CD4-positive, alpha-beta T cell (primary cell): ENCODE measurements around the gene CACNA2D3. TPM values are rescaled to one million over a fixed set of nuclear protein-coding genes. Genes with fewer than 3 reads are reported as not detected.

Source experiments
- ATAC-seq: fragments of 200-7000 bp; cut with Tn5 transposase; one replicate; pipeline ENCODE4 v1.10.0; 2022; ENCODE audit warnings: mild to moderate bottlenecking; ENCODE audit not compliant: poor library complexity
- CTCF ChIA-PET: fragments of 350-600 bp; sonication (Branson Sonifier 250); formaldehyde crosslinking; loops from one replicate; lab custom pipeline; 2021; ENCODE audit warnings: antibody characterized with exemption, inconsistent platforms; lab: Charles Lee
- POLR2A ChIA-PET: fragments of 350-600 bp; sonication (Branson Sonifier 250); formaldehyde crosslinking; loops from one replicate; lab custom pipeline; 2021; ENCODE audit warnings: antibody characterized with exemption, inconsistent platforms; lab: Charles Lee
- DNase-seq, 14 experiments: peaks; one replicate each; pipeline ENCODE4 v3.0.0-alpha.2; 2013 to 2020; ENCODE audit warnings: mixed read lengths in 2 of 14
- H3K27ac ChIP-seq, 2 donors: one replicate each; pipeline versions ENCODE4 v1.5.1 to v1.7.0; 2013; ENCODE audit warnings: low read length in 2 of 2, low read depth in 1 of 2, mild to moderate bottlenecking in 1 of 2
- H3K27me3 ChIP-seq, 2 experiments: 1 replicate in 1 of 2; 2 replicates in 1 of 2; pipeline versions ENCODE4 v1.6.1 to v1.7.0; 2013; ENCODE audit warnings: low read length in 2 of 2, control low read depth in 1 of 2, mild to moderate bottlenecking in 1 of 2, moderate library complexity in 1 of 2; ENCODE audit not compliant: insufficient read depth in 2 of 2, control insufficient read depth in 1 of 2
- H3K36me3 ChIP-seq: one replicate; pipeline ENCODE4 v1.6.1; 2013; ENCODE audit warnings: low read length, control low read depth; ENCODE audit not compliant: insufficient read depth
- H3K4me1 ChIP-seq: one replicate; pipeline ENCODE4 v1.6.1; 2013; ENCODE audit warnings: low read length, control low read depth; ENCODE audit not compliant: insufficient read depth
- H3K4me3 ChIP-seq: one replicate; pipeline ENCODE4 v1.5.1; 2013; ENCODE audit warnings: mild to moderate bottlenecking, low read length, moderate library complexity
- H3K9me3 ChIP-seq, 2 experiments: 1 replicate in 1 of 2; 2 replicates in 1 of 2; pipeline versions ENCODE4 v1.6.1 to v1.7.0; 2013; ENCODE audit warnings: low read length in 2 of 2, mild to moderate bottlenecking in 2 of 2, control low read depth in 1 of 2, moderate library complexity in 1 of 2; ENCODE audit not compliant: control insufficient read depth in 1 of 2, insufficient read depth in 1 of 2
- H3K27ac Mint-ChIP-seq: one replicate; pipeline ENCODE4 v1.8.0; 2020; ENCODE audit warnings: mixed read lengths
- H3K27me3 Mint-ChIP-seq: one replicate; pipeline ENCODE4 v1.8.0; 2021; ENCODE audit warnings: mixed read lengths
- H3K36me3 Mint-ChIP-seq: one replicate; pipeline ENCODE4 v1.8.0; 2021; ENCODE audit warnings: low read depth, mixed read lengths
- H3K4me1 Mint-ChIP-seq: one replicate; pipeline ENCODE4 v1.8.0; 2021; ENCODE audit warnings: low read depth, mixed read lengths
- H3K4me3 Mint-ChIP-seq: one replicate; pipeline ENCODE4 v1.8.0; 2020; ENCODE audit warnings: mild to moderate bottlenecking, mixed read lengths
- H3K9me3 Mint-ChIP-seq: one replicate; pipeline ENCODE4 v1.8.0; 2020; ENCODE audit warnings: mixed read lengths
- intact Hi-C, 2 experiments: fragments of 100-400 bp; cut with DNase I in 1 of 2; cut with micrococcal nuclease in 1 of 2; formaldehyde crosslinking; loops; one replicate each; pipeline versions ENCODE4 v1.15.1 to v1.9.0; 2023 to 2025; cut with DNase I, micrococcal nuclease
- total RNA-seq, 174 experiments: library from RNA in 2 of 174; stranded (reverse) in 2 of 174; gene quantifications; one replicate each; pipeline ENCODE4 v1.2.3 and lab custom pipeline; 2021 to 2026
- TF ChIP-seq, protein P1 (sequence below): fragments of 200-600 bp; IDR thresholded peaks from one replicate; pipeline ENCODE4 v1.8.0; 2022; ENCODE audit warnings: antibody characterized with exemption, mild to moderate bottlenecking

The CACNA2D3 gene
- total RNA-seq, 2 experiments from 2014 or later = 0.08 TPM; not detected in 1

DNA sequence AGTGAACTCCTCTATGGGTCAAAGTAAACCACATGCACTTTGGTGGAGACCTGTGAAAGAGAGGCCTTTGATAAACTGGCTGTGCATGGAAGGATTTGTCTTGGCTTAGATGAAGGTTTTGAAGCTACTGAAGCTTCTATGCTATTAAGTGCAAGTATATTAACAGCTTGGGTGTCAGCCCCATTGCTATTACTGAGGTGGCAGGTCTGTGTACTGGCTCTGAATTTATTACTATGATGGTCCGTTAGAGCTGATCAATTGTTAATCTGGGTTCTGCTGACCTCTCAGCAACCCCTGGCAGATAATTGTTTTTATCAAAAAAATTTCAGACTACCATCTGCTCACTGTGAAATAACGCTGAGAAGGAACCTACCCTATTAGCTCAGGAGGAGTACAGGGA, 268.2 kb downstream of the CACNA2D3 start:
- Histone ChIP-seq H3K36me3 (no peaks in the 10 kb centered on the region), H3K4me3 (no peak overlapping the region), H3K27me3 (no peaks in the 10 kb centered on the region), H3K27ac (no peak overlapping the region), H3K9me3 (peaks cover 0 to 7% of the 10 kb centered on the region in 2 experiments), H3K4me1 (no peaks in the 10 kb centered on the region)
- CTCF ChIA-PET = no interaction called here
- Mint-ChIP-seq H3K9me3 (no peaks in the 10 kb centered on the region), H3K36me3 (no peaks in the 10 kb centered on the region), H3K4me1 (no peaks in the 10 kb centered on the region), H3K27me3 (peaks cover 8% of the 10 kb centered on the region), H3K4me3 (no peak overlapping the region), H3K27ac (no peak overlapping the region)
- TF ChIP-seq, protein P1, sequence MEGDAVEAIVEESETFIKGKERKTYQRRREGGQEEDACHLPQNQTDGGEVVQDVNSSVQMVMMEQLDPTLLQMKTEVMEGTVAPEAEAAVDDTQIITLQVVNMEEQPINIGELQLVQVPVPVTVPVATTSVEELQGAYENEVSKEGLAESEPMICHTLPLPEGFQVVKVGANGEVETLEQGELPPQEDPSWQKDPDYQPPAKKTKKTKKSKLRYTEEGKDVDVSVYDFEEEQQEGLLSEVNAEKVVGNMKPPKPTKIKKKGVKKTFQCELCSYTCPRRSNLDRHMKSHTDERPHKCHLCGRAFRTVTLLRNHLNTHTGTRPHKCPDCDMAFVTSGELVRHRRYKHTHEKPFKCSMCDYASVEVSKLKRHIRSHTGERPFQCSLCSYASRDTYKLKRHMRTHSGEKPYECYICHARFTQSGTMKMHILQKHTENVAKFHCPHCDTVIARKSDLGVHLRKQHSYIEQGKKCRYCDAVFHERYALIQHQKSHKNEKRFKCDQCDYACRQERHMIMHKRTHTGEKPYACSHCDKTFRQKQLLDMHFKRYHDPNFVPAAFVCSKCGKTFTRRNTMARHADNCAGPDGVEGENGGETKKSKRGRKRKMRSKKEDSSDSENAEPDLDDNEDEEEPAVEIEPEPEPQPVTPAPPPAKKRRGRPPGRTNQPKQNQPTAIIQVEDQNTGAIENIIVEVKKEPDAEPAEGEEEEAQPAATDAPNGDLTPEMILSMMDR = no peak
- intact Hi-C loops = no loop called here
- DNase-seq = no peak
- POLR2A ChIA-PET = no interaction called here
- no peak for ATAC-seq

DNA sequence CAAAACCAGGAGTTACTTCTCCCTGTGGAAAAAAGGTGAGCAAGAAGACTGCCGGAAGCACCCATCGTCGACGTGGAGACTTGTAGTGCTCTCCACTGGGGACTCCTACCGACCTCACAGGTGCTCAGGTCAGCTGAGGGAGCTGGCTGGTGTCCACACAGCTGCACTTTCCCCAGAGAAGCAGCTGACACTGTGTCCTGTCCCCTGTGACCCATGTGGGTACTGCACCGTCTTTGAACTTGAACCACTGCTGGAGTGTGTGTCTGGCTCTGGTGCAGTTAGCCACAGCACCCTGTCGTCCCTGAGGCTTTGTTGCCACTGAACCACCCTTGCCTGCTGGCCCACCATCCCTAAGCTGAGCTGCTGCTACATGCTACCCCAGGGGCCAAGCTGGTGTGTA, 270.8 kb downstream of the CACNA2D3 start:
- ChIA-PET CTCF (no interaction called here), POLR2A (no interaction called here)
- TF ChIP-seq, protein P1 = no peak
- Mint-ChIP-seq H3K4me3 (no peak overlapping the region), H3K36me3 (no peaks in the 10 kb centered on the region), H3K4me1 (no peaks in the 10 kb centered on the region), H3K27ac (no peak overlapping the region), H3K9me3 (no peaks in the 10 kb centered on the region), H3K27me3 (peaks cover 2% of the 10 kb centered on the region)
- DNase-seq = no peak
- H3K9me3 ChIP-seq = peaks cover 0 to 7% of the 10 kb centered on the region in 2 experiments
- ATAC-seq = no peak
- H3K27me3 ChIP-seq = no peaks in the 10 kb centered on the region
- intact Hi-C loops = no loop called here
- H3K27ac ChIP-seq = no peak overlapping the region
- H3K4me3 ChIP-seq = no peak overlapping the region
- no peaks in the 10 kb centered on the region for H3K36me3 ChIP-seq
- H3K4me1 ChIP-seq = no peaks in the 10 kb centered on the region

DNA sequence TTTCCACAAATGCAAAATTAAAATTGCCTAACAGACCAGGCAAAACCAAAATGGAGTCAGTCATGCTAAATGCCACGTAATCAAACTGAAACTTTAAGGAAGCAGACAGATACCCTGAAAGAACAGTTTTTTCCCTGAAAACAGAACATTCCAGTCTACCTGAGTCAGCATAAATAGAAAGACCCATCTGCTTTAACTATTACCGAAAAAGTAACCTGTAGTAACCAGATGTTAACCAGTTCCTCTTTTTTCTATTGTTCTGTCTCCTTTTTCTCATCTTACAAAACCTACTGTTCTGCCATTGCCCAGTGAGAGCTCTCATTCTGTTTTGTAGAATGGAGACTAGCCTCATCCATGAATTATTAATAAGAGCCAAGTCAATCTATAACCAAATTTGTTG, 286.0 kb downstream of the CACNA2D3 start:
- H3K4me3 Mint-ChIP-seq = no peak overlapping the region
- no peaks in the 10 kb centered on the region for H3K4me1 Mint-ChIP-seq
- CTCF ChIA-PET = no interaction called here

More for the DNA sequence above, 286.0 kb downstream of the CACNA2D3 start:
- H3K4me1 ChIP-seq = no peaks in the 10 kb centered on the region
- no peak overlapping the region for H3K27ac Mint-ChIP-seq
- H3K27ac ChIP-seq = no peak overlapping the region
- no peak overlapping the region for H3K4me3 ChIP-seq
- no peaks in the 10 kb centered on the region for H3K36me3 ChIP-seq
- no peaks in the 10 kb centered on the region for H3K27me3 ChIP-seq
- H3K9me3 Mint-ChIP-seq = peaks cover 2% of the 10 kb centered on the region
- peaks cover 0 to 3% of the 10 kb centered on the region in 2 experiments for H3K9me3 ChIP-seq
- no peak for DNase-seq
- ATAC-seq = no peak
- TF ChIP-seq, protein P1 = no peak
- intact Hi-C loops = no loop called here
- POLR2A ChIA-PET = no interaction called here
- H3K27me3 Mint-ChIP-seq = no peaks in the 10 kb centered on the region
- H3K36me3 Mint-ChIP-seq = no peaks in the 10 kb centered on the region
